RWPE2 (cell line): ENCODE data around the gene PIRT.

ENCODE experiments used
- ATAC-seq: fragments of 200-7000 bp; cut with Tn5 transposase; 3 replicates; pipeline ENCODE4 v1.9.1; 2021; ENCODE audit warnings: low read depth
- DNase-seq: peaks from one replicate; pipeline ENCODE4 v3.0.0-alpha.2; 2020; ENCODE audit warnings: low spot score
- H3K27ac ChIP-seq: fragments of 450-650 bp; 2 replicates; pipeline ENCODE4 v1.5.1; 2017; ENCODE audit warnings: mild to moderate bottlenecking; ENCODE audit not compliant: poor library complexity, severe bottlenecking
- H3K27me3 ChIP-seq: fragments of 250-450 bp; sonication (Bioruptor Pico); 2 replicates; pipeline ENCODE4 v1.5.1; 2021; ENCODE audit warnings: mild to moderate bottlenecking, moderate library complexity; ENCODE audit not compliant: insufficient read depth, poor library complexity, severe bottlenecking
- H3K36me3 ChIP-seq: fragments of 250-450 bp; sonication (Bioruptor Pico); 2 replicates; pipeline ENCODE4 v1.5.1; 2020; ENCODE audit warnings: low read depth, mild to moderate bottlenecking, moderate library complexity
- H3K4me1 ChIP-seq: fragments of 250-450 bp; sonication (Bioruptor Pico); 2 replicates; pipeline ENCODE4 v1.5.1; 2021; ENCODE audit warnings: mild to moderate bottlenecking, moderate library complexity; ENCODE audit not compliant: insufficient read depth, poor library complexity, severe bottlenecking
- H3K4me3 ChIP-seq: fragments of 250-450 bp; sonication (Bioruptor Pico); 2 replicates; pipeline ENCODE4 v1.5.1; 2021; ENCODE audit warnings: mild to moderate bottlenecking, moderate library complexity; ENCODE audit not compliant: severe bottlenecking
- H3K9me3 ChIP-seq: fragments of 250-450 bp; sonication (Bioruptor Pico); 2 replicates; pipeline ENCODE4 v1.5.1; 2021; ENCODE audit warnings: mild to moderate bottlenecking, moderate library complexity; ENCODE audit not compliant: severe bottlenecking
- TF ChIP-seq, protein P1 (sequence below): fragments of 450-650 bp; IDR thresholded peaks from one replicate; pipeline ENCODE4 v1.5.1; 2017; ENCODE audit warnings: mild to moderate bottlenecking, moderate library complexity; ENCODE audit not compliant: poor library complexity, severe bottlenecking

Gene PIRT

DNA sequence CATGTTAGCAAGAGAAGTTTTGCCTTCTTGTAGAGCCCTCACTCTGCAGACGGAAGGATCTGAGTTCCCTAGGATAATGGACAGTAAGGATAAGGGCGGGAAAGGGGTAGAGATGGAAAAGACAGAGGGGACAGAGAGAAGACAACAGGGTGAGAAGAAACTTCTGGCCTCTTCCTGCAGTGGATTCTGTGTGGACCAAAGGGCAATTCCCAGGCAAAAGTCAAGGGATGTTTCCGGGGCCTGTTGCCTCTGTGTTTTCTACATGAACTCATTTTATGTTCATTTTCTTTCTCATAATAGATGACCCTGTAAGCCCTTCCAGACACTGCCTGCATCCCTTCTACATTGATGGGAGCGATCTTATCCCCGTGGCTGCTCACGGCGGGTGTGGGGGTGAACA lies 33.3 kb downstream of the PIRT start:
- DNase-seq: no peak
- Histone ChIP-seq H3K9me3 (no peaks in the 10 kb centered on the region), H3K4me1 (no peaks in the 10 kb centered on the region), H3K27ac (no peak overlapping the region), H3K36me3 (no peaks in the 10 kb centered on the region), H3K27me3 (no peaks in the 10 kb centered on the region), H3K4me3 (no peak overlapping the region)
- ATAC-seq: no peak
- TF ChIP-seq, protein P1, sequence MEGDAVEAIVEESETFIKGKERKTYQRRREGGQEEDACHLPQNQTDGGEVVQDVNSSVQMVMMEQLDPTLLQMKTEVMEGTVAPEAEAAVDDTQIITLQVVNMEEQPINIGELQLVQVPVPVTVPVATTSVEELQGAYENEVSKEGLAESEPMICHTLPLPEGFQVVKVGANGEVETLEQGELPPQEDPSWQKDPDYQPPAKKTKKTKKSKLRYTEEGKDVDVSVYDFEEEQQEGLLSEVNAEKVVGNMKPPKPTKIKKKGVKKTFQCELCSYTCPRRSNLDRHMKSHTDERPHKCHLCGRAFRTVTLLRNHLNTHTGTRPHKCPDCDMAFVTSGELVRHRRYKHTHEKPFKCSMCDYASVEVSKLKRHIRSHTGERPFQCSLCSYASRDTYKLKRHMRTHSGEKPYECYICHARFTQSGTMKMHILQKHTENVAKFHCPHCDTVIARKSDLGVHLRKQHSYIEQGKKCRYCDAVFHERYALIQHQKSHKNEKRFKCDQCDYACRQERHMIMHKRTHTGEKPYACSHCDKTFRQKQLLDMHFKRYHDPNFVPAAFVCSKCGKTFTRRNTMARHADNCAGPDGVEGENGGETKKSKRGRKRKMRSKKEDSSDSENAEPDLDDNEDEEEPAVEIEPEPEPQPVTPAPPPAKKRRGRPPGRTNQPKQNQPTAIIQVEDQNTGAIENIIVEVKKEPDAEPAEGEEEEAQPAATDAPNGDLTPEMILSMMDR: no peak

DNA sequence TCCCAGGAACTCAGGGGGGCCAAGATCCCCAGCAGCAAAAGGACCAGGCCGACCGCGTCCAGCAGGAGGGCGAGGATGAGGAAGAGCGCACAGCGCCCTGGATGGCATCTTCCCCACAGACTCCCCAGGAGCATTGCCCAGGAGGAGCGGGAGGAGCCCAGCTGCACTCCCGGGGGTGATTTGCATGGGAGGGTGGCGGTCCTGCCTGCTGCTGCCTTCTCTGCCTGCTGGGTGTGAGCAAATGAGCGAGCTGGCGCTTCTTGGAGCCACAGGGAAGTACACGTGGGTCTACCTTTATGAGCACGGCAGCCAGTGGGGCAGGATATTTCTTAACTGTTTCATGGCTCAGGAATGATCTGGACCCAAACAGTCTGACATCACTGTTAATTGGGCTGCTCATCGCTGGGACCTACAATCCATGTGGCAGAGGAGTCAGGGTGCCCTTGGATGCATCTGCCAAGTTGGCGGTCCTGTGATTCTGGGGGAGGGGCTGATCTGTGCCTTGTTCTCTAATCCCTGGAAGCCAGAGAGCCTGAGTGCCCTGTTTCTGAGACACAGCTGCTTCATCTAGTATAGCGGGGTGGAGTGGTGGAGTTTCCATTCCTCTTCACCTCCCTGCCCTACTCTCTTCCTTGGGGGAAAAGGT lies 33.9 kb downstream of the PIRT start, which contains the start of gene TMEM238L:
TMEM238L (minus strand) TSS at position 270 of the 646 bp plus-strand sequence; CDS start at position 134, 136 bp downstream.
- Histone ChIP-seq H3K27ac (no peak within 1 kb of the TSS), H3K36me3 (no peaks in the 10 kb centered on the region), H3K4me3 (no peak within 1 kb of the TSS), H3K9me3 (no peaks in the 10 kb centered on the region), H3K27me3 (no peaks in the 10 kb centered on the region), H3K4me1 (no peaks in the 10 kb centered on the region)
- no peak for DNase-seq
- TF ChIP-seq, protein P1: no peak
- 0 out of 3 replicates have a peak, but pooled peaks have one; percentile 12 for ATAC-seq

DNA sequence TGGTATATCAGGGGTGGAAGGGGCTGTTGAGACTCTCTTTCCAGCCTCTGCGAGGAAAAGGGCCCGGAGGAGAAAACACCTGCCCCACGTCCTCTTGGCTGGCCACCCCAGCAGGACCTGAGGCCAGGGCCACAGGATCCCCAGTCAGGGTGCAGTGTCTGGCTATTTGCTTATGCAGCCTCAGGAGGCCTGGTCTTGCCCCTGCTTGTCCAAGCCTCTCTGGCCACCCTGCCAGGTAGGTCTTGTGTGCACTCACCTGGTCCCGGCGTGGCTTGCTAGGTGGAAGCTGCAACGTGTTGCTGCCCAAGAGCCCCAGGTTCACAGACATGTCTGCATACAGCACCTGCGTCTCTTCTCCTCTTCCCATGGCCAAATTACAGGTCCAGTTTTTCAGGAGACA lies 34.5 kb downstream of the PIRT start:
- Histone ChIP-seq H3K36me3 (no peaks in the 10 kb centered on the region), H3K4me1 (no peaks in the 10 kb centered on the region), H3K9me3 (no peaks in the 10 kb centered on the region), H3K27me3 (no peaks in the 10 kb centered on the region), H3K27ac (no peak overlapping the region), H3K4me3 (no peak overlapping the region)
- TF ChIP-seq, protein P1: no peak
- DNase-seq (no peak), ATAC-seq (no peak)

DNA sequence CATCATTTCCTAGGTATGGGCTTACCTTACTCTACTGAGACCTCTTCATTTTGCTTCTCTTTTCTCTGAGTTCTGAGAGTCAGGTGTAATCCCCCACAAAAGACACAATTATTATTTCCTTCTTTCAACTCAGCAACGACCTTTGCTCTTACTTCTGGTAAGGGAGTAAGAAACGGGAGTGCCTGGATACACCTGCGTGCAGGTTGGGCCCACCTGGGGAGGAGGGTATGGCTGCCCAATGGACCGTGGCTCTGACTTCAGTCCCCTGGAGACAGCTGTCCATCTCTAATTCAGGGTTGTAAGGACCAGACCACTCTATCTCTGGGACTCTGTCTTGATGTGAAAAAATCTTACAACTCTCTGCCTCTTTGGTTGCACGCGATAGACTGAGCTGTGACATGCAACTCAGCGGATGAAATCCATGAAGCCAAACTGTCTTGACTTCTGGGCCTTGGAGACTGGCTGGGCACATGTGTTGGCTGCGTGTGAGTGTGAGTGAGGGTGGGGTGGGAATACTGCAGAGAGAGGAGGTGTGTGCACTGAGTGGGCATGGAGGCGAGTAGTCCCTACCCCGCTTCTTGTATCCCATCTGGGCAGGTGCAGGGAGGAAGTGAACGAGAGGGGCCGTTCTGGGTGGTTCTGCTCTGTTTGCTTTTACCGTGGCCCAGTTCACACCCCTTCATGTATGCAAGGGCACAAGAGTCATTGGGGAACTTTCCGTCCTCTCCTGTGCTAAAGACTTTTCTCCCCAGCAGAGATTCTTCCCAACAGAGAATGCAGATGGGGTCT lies 35.2 kb downstream of the PIRT start:
- DNase-seq (no peak), ATAC-seq (no peak)
- no peaks in the 10 kb centered on the region for H3K36me3 ChIP-seq
- no peaks in the 10 kb centered on the region for H3K4me1 ChIP-seq
- TF ChIP-seq, protein P1: no peak
- no peak overlapping the region for H3K4me3 ChIP-seq
- H3K27me3 ChIP-seq: no peaks in the 10 kb centered on the region
- H3K9me3 ChIP-seq: no peaks in the 10 kb centered on the region
- no peak overlapping the region for H3K27ac ChIP-seq
